Endothelial cell of umbilical vein (primary cell): ENCODE data around the gene GRID1.

Source experiments
- CTCF ChIP-seq, 2 donors: IDR thresholded peaks; 1 replicate in 1 of 2; 2 replicates in 1 of 2; pipeline ENCODE4 v1.5.1; 2011; ENCODE audit warnings: low read length in 2 of 2, mild to moderate bottlenecking in 2 of 2, moderate library complexity in 2 of 2, control low read depth in 1 of 2, inconsistent platforms in 1 of 2, low read depth in 1 of 2; ENCODE audit not compliant: insufficient read depth in 1 of 2; ENCODE audit errors: extremely low read depth in 1 of 2
- EZH2 ChIP-seq: IDR thresholded peaks from 2 replicates; pipeline ENCODE4 v1.6.1; 2012; ENCODE audit warnings: borderline replicate concordance, low read depth, mild to moderate bottlenecking, moderate library complexity, low read length, inconsistent platforms; ENCODE audit not compliant: severe bottlenecking
- FOS ChIP-seq: IDR thresholded peaks from 2 replicates; pipeline ENCODE4 v1.6.1; 2011; ENCODE audit warnings: mild to moderate bottlenecking, low read length, moderate library complexity, borderline replicate concordance; ENCODE audit not compliant: insufficient read depth
- MYC ChIP-seq: IDR thresholded peaks from one replicate; pipeline ENCODE4 v1.6.1; 2011; ENCODE audit warnings: mild to moderate bottlenecking, low read depth, low read length
- POLR2AphosphoS5 ChIP-seq: IDR thresholded peaks from 2 replicates; pipeline ENCODE4 v1.6.1; 2012; ENCODE audit warnings: low read depth, mild to moderate bottlenecking, control low read depth, low read length, moderate library complexity; ENCODE audit not compliant: insufficient read depth

DNA sequence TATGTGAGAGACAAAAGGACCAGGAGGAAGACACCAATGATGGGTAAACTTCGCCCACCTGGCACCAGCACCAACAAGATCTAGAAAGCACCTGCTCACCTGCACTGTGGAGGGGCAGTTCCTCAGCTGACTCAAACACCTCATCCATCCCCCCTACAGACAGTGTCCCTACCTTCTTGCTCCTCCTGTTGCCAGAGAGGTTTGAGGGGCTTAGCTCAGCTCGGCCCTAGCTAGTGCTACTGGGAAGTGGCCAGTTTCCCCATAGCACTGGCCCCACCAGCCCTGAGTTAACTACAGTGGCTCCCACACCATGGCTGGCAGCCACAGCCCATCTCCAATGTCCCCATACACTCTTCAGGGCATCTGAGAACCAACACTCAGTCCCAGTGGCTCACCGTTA, 70.8 kb downstream of the GRID1 start:
- TF ChIP-seq EZH2 (no peak), CTCF (IDR thresholded peaks at IDR 0.05; ENCODE audit: extremely low read depth in 1 of 2, insufficient read depth in 1 of 2, low read depth in 1 of 2, low read length in 2 of 2) (no peak), POLR2AphosphoS5 (no peak), MYC (no peak), FOS (no peak)
